MM.1S (cell line): ENCODE measurements around the gene PIWIL1.

Source experiments
- CTCF ChIP-seq: fragments of 300-600 bp; sonication (generic); IDR thresholded peaks from 2 replicates; pipeline ENCODE4 v1.5.1; 2016; ENCODE audit warnings: antibody characterized with exemption, low read length, mixed read lengths
- EZH2 ChIP-seq: fragments of 300-600 bp; sonication (generic); optimal IDR thresholded peaks from 2 replicates; pipeline ENCODE3; 2017; ENCODE audit warnings: low read depth, mild to moderate bottlenecking, antibody characterized with exemption, low read length, mixed read lengths
- EZH2phosphoT487 ChIP-seq: fragments of 300-600 bp; sonication (generic); IDR thresholded peaks from 2 replicates; pipeline ENCODE4 v1.6.1; 2018; ENCODE audit warnings: antibody characterized with exemption, low read length

GRCh38 chr12:130339951-130340350 is 2.3 kb downstream of the PIWIL1 start:
- no peak for TF ChIP-seq CTCF
- no peak for TF ChIP-seq EZH2
- no peak for TF ChIP-seq EZH2phosphoT487
